Measurements from ENCODE around the gene SGCD.

- no peak for TF ChIP-seq CTCF (IDR thresholded peaks at IDR 0.05 in 8 of 11, conservative IDR thresholded peaks at IDR 0.05 in 3 of 11)
- no peak for TF ChIP-seq POLR2A (IDR thresholded peaks at IDR 0.05)
Measured at GRCh38 chr5:156706631-156707030, 379.7 kb downstream of the SGCD start.

Measured in spleen (tissue), 7 donors.